Stimulated activated CD8-positive, alpha-beta memory T cell treated with anti-CD3 and anti-CD28 coated beads, Interleukin-4, amount 100 ng/mL, for 24 hours (primary cell): Measurements from ENCODE around the gene RHAG.
"Not testable (repeated sequence)": the region's sequence is repeated elsewhere in the genome, so short reads cannot be mapped to it uniquely, and the experiment has no call there.

Experiments used
- DNase-seq: peaks from one replicate; pipeline ENCODE4 v3.0.0-alpha.2; 2020; ENCODE audit warnings: low read depth

The RHAG gene

GRCh38 chr6:49635978-49636712 lies 494 bp downstream of the RHAG start:
- DNase-seq: no peak

- DNase-seq: no peak
Measured at GRCh38 chr6:49635480-49635879, 1.2 kb downstream of the RHAG start.

- DNase-seq: no peak
Measured at GRCh38 chr6:49634836-49635218, 1.8 kb downstream of the RHAG start.

- DNase-seq: no peak
Measured at GRCh38 chr6:49634092-49634835, 2.4 kb downstream of the RHAG start.

- no peak for DNase-seq
Measured at GRCh38 chr6:49633541-49633940, 3.1 kb downstream of the RHAG start.

- DNase-seq: no peak
Measured at GRCh38 chr6:49632727-49633126, 3.9 kb downstream of the RHAG start.

- not testable (repeated sequence) for DNase-seq
Measured at GRCh38 chr6:49629485-49630088, 7.1 kb downstream of the RHAG start.

- no peak for DNase-seq
Measured at GRCh38 chr6:49626811-49627210, 9.8 kb downstream of the RHAG start.

GRCh38 chr6:49618257-49618656 lies 18.4 kb downstream of the RHAG start:
- no peak for DNase-seq

GRCh38 chr6:49614144-49614543 lies 22.5 kb downstream of the RHAG start:
- DNase-seq: not testable (repeated sequence)

- no peak for DNase-seq
Measured at GRCh38 chr6:49609285-49609684, 27.4 kb downstream of the RHAG start.

GRCh38 chr6:49608275-49608674 lies 28.4 kb downstream of the RHAG start:
- DNase-seq: not testable (repeated sequence)

- no peak for DNase-seq
Measured at GRCh38 chr6:49607391-49607982, 29.2 kb downstream of the RHAG start.

GRCh38 chr6:49606721-49607390 lies 29.8 kb downstream of the RHAG start:
- DNase-seq: peak; percentile 0

- DNase-seq: not testable (repeated sequence)
Measured at GRCh38 chr6:49604080-49604479, 32.6 kb downstream of the RHAG start.

GRCh38 chr6:49587262-49587661 lies 49.4 kb downstream of the RHAG start:
- DNase-seq: not testable (repeated sequence)

GRCh38 chr6:49582529-49582928 lies 54.1 kb downstream of the RHAG start:
- no peak for DNase-seq

GRCh38 chr6:49579649-49580048 lies 57.0 kb downstream of the RHAG start:
- DNase-seq: no peak

- no peak for DNase-seq
Measured at GRCh38 chr6:49576618-49577017, 60.0 kb downstream of the RHAG start.

GRCh38 chr6:49570474-49571079 lies 66.1 kb downstream of the RHAG start:
- no peak for DNase-seq

- DNase-seq: no peak
Measured at GRCh38 chr6:49565855-49566254, 70.8 kb downstream of the RHAG start.

- no peak for DNase-seq
Measured at GRCh38 chr6:49565261-49565660, 71.4 kb downstream of the RHAG start.
